MCF 10A (cell line): ENCODE data around the gene ATP6V0A1. TPM values are rescaled to one million over a fixed set of nuclear protein-coding genes. Genes with fewer than 3 reads are reported as not detected.

Source experiments
- BruUV-seq: library from RNA; stranded (reverse); fragments of 400-500 nt; replicated peaks from 2 replicates; lab custom pipeline; 2021; lab: Mats Ljungman, UMichigan
- CTCF ChIA-PET: fragments of 300-600 bp; sonication (Branson Sonifier 250); formaldehyde crosslinking; extraction: SDS; loops from one replicate; lab custom pipeline; 2021; ENCODE audit warnings: antibody characterized with exemption, inconsistent platforms; lab: Yijun Ruan, JAX
- POLR2A ChIA-PET: fragments of 300-600, 350-650 bp; sonication (Branson Sonifier 250); formaldehyde crosslinking; extraction: SDS; loops from one replicate; lab custom pipeline; 2020; ENCODE audit warnings: antibody characterized with exemption, inconsistent platforms; lab: Yijun Ruan, JAX
- DNase-seq: peaks from one replicate; pipeline ENCODE4 v3.0.0-alpha.2; 2018; ENCODE audit not compliant: unreplicated experiment
- H3K27ac Mint-ChIP-seq: one replicate; pipeline ENCODE4 v1.8.0; 2022; ENCODE audit warnings: mild to moderate bottlenecking, low read depth, mixed read lengths; ENCODE audit not compliant: unreplicated experiment
- H3K27me3 Mint-ChIP-seq: one replicate; pipeline ENCODE4 v1.8.0; 2022; ENCODE audit warnings: mixed read lengths; ENCODE audit not compliant: insufficient read depth, unreplicated experiment
- H3K36me3 Mint-ChIP-seq: one replicate; pipeline ENCODE4 v1.8.0; 2022; ENCODE audit warnings: mild to moderate bottlenecking, moderate library complexity, mixed read lengths; ENCODE audit not compliant: insufficient read depth, unreplicated experiment
- H3K4me1 Mint-ChIP-seq: one replicate; pipeline ENCODE4 v1.8.0; 2022; ENCODE audit warnings: mixed read lengths; ENCODE audit not compliant: insufficient read depth, unreplicated experiment
- H3K4me3 Mint-ChIP-seq: one replicate; pipeline ENCODE4 v1.8.0; 2022; ENCODE audit warnings: mild to moderate bottlenecking, moderate library complexity, mixed read lengths; ENCODE audit not compliant: unreplicated experiment
- H3K9me3 Mint-ChIP-seq: one replicate; pipeline ENCODE4 v1.8.0; 2022; ENCODE audit warnings: mixed read lengths; ENCODE audit not compliant: unreplicated experiment
- intact Hi-C: fragments of 100-400 bp; cut with micrococcal nuclease; formaldehyde crosslinking; loops from 2 replicates; pipeline ENCODE4 v1.14.1; 2022
- total RNA-seq: library from RNA; stranded (reverse); gene quantifications from 2 replicates; pipeline ENCODE4 v1.2.3, GENCODE V29; 2022
- TF ChIP-seq, protein P1 (sequence below): fragments of 200-600 bp; IDR thresholded peaks from one replicate; pipeline ENCODE4 v1.8.0; 2022; ENCODE audit warnings: antibody characterized with exemption, mild to moderate bottlenecking; ENCODE audit not compliant: unreplicated experiment

The ATP6V0A1 gene
- total RNA-seq, 1 experiment from 2014 or later: 56.0 TPM

- Mint-ChIP-seq H3K27ac (no peak overlapping the region), H3K36me3 (peaks cover 5% of the 10 kb centered on the region), H3K9me3 (no peaks in the 10 kb centered on the region), H3K4me3 (no peak overlapping the region), H3K27me3 (no peaks in the 10 kb centered on the region), H3K4me1 (peaks cover 19% of the 10 kb centered on the region)
- DNase-seq: no peak
- TF ChIP-seq, protein P1, sequence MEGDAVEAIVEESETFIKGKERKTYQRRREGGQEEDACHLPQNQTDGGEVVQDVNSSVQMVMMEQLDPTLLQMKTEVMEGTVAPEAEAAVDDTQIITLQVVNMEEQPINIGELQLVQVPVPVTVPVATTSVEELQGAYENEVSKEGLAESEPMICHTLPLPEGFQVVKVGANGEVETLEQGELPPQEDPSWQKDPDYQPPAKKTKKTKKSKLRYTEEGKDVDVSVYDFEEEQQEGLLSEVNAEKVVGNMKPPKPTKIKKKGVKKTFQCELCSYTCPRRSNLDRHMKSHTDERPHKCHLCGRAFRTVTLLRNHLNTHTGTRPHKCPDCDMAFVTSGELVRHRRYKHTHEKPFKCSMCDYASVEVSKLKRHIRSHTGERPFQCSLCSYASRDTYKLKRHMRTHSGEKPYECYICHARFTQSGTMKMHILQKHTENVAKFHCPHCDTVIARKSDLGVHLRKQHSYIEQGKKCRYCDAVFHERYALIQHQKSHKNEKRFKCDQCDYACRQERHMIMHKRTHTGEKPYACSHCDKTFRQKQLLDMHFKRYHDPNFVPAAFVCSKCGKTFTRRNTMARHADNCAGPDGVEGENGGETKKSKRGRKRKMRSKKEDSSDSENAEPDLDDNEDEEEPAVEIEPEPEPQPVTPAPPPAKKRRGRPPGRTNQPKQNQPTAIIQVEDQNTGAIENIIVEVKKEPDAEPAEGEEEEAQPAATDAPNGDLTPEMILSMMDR: no peak
- BruUV-seq: no TSS peak
- CTCF ChIA-PET: interaction anchor here (0.6 to 1.2 kb wide), 7 partner anchors 23 to 647 kb away, joined by 3 to 6 read pairs (median 3); no protein-coding TSS in a partner anchor
- intact Hi-C loops: no loop called here
- POLR2A ChIA-PET: interaction anchor here (1.5 to 4.5 kb wide), 2 partner anchors 9 to 42 kb away, joined by 7 to 21 read pairs; partner anchors contain the start of gene CAVIN1
Observed at GRCh38 chr17:42431758-42432161, 26.9 kb upstream of the ATP6V0A1 start.

- no peaks in the 10 kb centered on the region for H3K9me3 Mint-ChIP-seq
- TF ChIP-seq, protein P1: no peak
- peaks cover 10% of the 10 kb centered on the region for H3K4me1 Mint-ChIP-seq
- peak; percentile 90 for DNase-seq
- ChIA-PET CTCF (interaction anchor here (0.7 to 1.1 kb wide), 2 partner anchors 21 to 82 kb away, joined by 3 to 4 read pairs; no protein-coding TSS in a partner anchor), POLR2A (interaction anchor here (0.6 to 2.1 kb wide), 9 partner anchors 8 to 575 kb away, joined by 3 to 6 read pairs (median 3); partner anchors contain the start of genes CAVIN1 and STAT3)
- H3K4me3 Mint-ChIP-seq: no peak overlapping the region
- no peaks in the 10 kb centered on the region for H3K27me3 Mint-ChIP-seq
- peak overlapping the region; percentile 46 for H3K27ac Mint-ChIP-seq
- intact Hi-C loops: no loop called here
- BruUV-seq: no TSS peak
- no peaks in the 10 kb centered on the region for H3K36me3 Mint-ChIP-seq
Observed at GRCh38 chr17:42436391-42436790, 22.3 kb upstream of the ATP6V0A1 start.

- intact Hi-C loops: no loop called here
- no peak overlapping the region for H3K4me3 Mint-ChIP-seq
- CTCF ChIA-PET: interaction anchor here (0.6 to 0.7 kb wide), 2 partner anchors 16 to 19 kb away, joined by 3 read pairs; no protein-coding TSS in a partner anchor
- BruUV-seq: no TSS peak
- H3K4me1 Mint-ChIP-seq: peaks cover 10% of the 10 kb centered on the region
- H3K27ac Mint-ChIP-seq: no peak overlapping the region
- no peaks in the 10 kb centered on the region for H3K36me3 Mint-ChIP-seq
- DNase-seq: peak; percentile 51
- TF ChIP-seq, protein P1: no peak
- H3K27me3 Mint-ChIP-seq: no peaks in the 10 kb centered on the region
- no peaks in the 10 kb centered on the region for H3K9me3 Mint-ChIP-seq
- POLR2A ChIA-PET: no interaction called here
Observed at GRCh38 chr17:42438600-42439567, 19.8 kb upstream of the ATP6V0A1 start.
